HG03039 (cell line): ENCODE measurements around the gene SLC25A3.
"Not testable (repeated sequence)": the region's sequence is repeated elsewhere in the genome, so short reads cannot be mapped to it uniquely, and the experiment has no call there.

ENCODE experiments used
- ATAC-seq: cut with Tn5 transposase; IDR thresholded peaks from one replicate; pipeline ENCODE4 v1.9.1; 2021; ENCODE audit warnings: mild to moderate bottlenecking, moderate library complexity; ENCODE audit not compliant: unreplicated experiment

Gene SLC25A3

GRCh38 chr12:98594050-98594835 lies 757 bp downstream of the SLC25A3 start:
- peak; percentile 7 for ATAC-seq

- ATAC-seq: no peak
Observed at GRCh38 chr12:98595243-98595988, 1.9 kb downstream of the SLC25A3 start.

- not testable (repeated sequence) for ATAC-seq
Observed at GRCh38 chr12:98597313-98597712, 3.8 kb downstream of the SLC25A3 start.

- no peak for ATAC-seq
Observed at GRCh38 chr12:98601924-98602323, 8.4 kb downstream of the SLC25A3 start.

GRCh38 chr12:98606359-98606988 lies 13.0 kb downstream of the SLC25A3 start:
- no peak for ATAC-seq

- no peak for ATAC-seq
Observed at GRCh38 chr12:98610596-98610995, 17.1 kb downstream of the SLC25A3 start.

GRCh38 chr12:98612696-98613334 lies 19.3 kb downstream of the SLC25A3 start:
- ATAC-seq: peak; percentile 71

GRCh38 chr12:98618952-98619351 lies 25.5 kb downstream of the SLC25A3 start:
- ATAC-seq: no peak

GRCh38 chr12:98635657-98636323 lies 42.3 kb downstream of the SLC25A3 start:
- ATAC-seq: peak; percentile 77

GRCh38 chr12:98637068-98637467 lies 43.6 kb downstream of the SLC25A3 start:
- no peak for ATAC-seq

GRCh38 chr12:98638009-98638408 lies 44.5 kb downstream of the SLC25A3 start:
- ATAC-seq: no peak

- ATAC-seq: no peak
Observed at GRCh38 chr12:98639491-98639890, 46.0 kb downstream of the SLC25A3 start.

- ATAC-seq: not testable (repeated sequence)
Observed at GRCh38 chr12:98642801-98643200, 49.3 kb downstream of the SLC25A3 start.

GRCh38 chr12:98644433-98644711 lies 50.9 kb downstream of the SLC25A3 start:
- ATAC-seq: peak; percentile 14

GRCh38 chr12:98644712-98645571 lies 51.5 kb downstream of the SLC25A3 start, which contains the start of the genes APAF1 and IKBIP:
Gene APAF1, plus strand, starts transcription at chr12:98645290. Its CDS starts 3,070 bp downstream, at chr12:98648360.
Gene IKBIP, minus strand, starts transcription at chr12:98644788. Its CDS starts 87 bp downstream, at chr12:98644701.
- peak; percentile 83 for ATAC-seq

- ATAC-seq: peak; percentile 1
Observed at GRCh38 chr12:98645572-98646067, 52.1 kb downstream of the SLC25A3 start.

GRCh38 chr12:98646294-98647090 lies 53.0 kb downstream of the SLC25A3 start:
- no peak for ATAC-seq

- ATAC-seq: no peak
Observed at GRCh38 chr12:98651328-98651727, 57.8 kb downstream of the SLC25A3 start.
